ENCODE data around the gene SLC23A2.
"Not testable (repeated sequence)": the region's sequence is repeated elsewhere in the genome, so short reads cannot be mapped to it uniquely, and the experiment has no call there.

The SLC23A2 gene

GRCh38 chr20:4987130-4987529 lies 14.2 kb downstream of the SLC23A2 start:
- TF ChIP-seq CTCF (IDR thresholded peaks at IDR 0.05; ENCODE audit: borderline replicate concordance, insufficient read depth, low read depth, low read length): no peak
- H3K4me3 ChIP-seq (ENCODE audit: low read depth, low read length): no peak overlapping the region

DNA sequence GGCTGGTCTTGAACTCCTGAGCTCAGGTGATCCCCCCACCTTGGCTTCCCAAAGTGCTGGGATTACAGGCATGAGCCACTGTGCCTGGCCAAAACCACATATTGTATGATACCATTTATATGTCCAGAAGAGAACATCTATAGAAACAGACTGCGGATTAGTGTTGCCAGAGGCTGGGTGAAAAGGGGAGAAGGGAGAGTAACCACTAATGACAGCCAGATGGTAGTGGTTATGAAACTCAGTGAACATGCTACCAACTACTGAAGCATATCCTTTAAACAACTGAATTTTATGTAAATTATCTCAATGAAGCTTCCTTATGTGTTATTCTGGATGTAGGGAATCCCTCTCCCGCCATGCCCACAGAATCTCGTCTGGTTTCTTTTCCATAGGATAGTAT lies 15.7 kb downstream of the SLC23A2 start:
- no peak for TF ChIP-seq CTCF (IDR thresholded peaks at IDR 0.05; ENCODE audit: borderline replicate concordance, insufficient read depth, low read depth, low read length)
- H3K4me3 ChIP-seq (ENCODE audit: low read depth, low read length): no peak overlapping the region

DNA sequence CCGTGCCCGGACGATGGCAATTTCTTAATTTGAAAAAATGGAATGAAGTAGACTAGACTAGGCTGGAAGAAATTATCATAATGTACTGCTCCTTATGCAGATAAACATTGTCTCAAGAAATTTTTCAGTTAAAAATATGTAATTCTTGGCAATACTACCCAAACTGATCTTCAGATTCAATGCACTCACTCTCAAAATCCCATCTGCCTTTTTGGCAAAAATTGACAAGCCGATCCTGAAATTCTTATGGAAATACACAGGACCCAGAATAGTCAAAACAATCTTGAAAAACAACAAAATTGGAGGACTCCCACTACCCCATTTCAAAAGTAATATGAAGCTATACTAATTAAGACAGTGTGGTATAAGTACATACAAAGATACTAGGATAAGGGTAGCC lies 19.0 kb downstream of the SLC23A2 start:
- H3K4me3 ChIP-seq (ENCODE audit: low read depth, low read length): no peak overlapping the region
- TF ChIP-seq CTCF (IDR thresholded peaks at IDR 0.05; ENCODE audit: borderline replicate concordance, insufficient read depth, low read depth, low read length): no peak

GRCh38 chr20:4979841-4980410 lies 21.4 kb downstream of the SLC23A2 start:
- no peak for TF ChIP-seq CTCF (IDR thresholded peaks at IDR 0.05; ENCODE audit: borderline replicate concordance, insufficient read depth, low read depth, low read length)

GRCh38 chr20:4978050-4978918 lies 23.0 kb downstream of the SLC23A2 start:
- TF ChIP-seq CTCF (IDR thresholded peaks at IDR 0.05; ENCODE audit: borderline replicate concordance, insufficient read depth, low read depth, low read length): no peak
- H3K4me3 ChIP-seq (ENCODE audit: low read depth, low read length): no peak overlapping the region

More at GRCh38 chr20:4979841-4980410, 21.4 kb downstream of the SLC23A2 start:
- no peak overlapping the region for H3K4me3 ChIP-seq (ENCODE audit: low read depth, low read length)

DNA sequence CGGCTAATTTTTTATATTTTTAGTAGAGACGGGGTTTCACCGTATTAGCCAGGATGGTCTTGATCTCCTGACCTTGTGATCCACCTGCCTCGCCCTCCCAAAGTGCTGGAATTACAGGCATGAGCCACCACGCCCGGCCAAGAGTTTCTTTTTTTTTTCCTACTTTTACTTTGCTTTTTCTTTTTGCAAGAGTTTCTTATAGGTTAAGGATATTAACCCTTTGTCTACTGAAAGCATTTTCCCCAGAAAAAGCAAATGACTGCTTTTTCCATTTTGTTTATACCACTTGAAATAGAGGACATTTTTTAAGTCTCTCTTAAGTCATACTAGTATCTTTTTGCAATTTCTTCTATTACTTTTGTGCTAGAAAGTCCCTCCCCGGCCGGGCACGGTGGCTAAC lies 25.3 kb downstream of the SLC23A2 start:
- not testable (repeated sequence) for H3K4me3 ChIP-seq (ENCODE audit: low read depth, low read length)

DNA sequence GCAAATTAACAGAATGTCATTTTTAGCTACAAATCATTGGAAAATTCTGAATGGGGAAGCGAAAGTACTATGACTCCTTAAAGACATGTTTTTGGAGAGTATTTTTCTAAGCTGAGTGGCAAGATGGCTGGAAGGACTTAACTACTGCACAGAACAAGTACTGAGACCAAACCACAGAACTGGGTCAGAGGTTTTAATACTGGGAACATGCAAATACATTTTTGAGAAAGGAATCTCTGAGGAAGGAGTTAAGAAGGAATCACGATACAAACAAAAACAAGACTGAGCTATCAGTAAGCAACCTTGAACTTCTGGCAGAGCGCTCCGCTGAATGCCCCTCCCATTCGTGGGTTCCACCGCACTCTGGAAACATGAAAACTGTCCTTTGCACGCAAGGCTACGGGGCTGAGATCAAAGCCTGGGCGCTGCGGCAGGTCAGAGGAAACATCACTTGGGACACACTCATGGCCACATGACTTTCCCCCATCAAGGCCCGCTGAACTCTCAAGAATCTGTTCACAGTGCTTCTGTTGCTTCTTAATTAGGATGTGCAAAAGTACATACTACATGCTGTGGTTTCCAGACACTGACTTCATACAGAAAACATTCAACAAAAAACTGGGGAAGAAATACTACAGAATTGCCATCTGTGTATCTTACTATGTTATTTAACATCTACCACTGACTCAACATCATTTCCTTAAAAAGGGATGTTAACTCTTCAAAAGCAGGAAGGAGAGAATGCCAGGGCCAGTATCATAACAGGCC lies 27.8 kb downstream of the SLC23A2 start:
- no peak for TF ChIP-seq CTCF (IDR thresholded peaks at IDR 0.05; ENCODE audit: borderline replicate concordance, insufficient read depth, low read depth, low read length)
- no peak overlapping the region for H3K4me3 ChIP-seq (ENCODE audit: low read depth, low read length)
